GM18873 (cell line): ENCODE measurements around the gene DNAJB1.
"Not testable (repeated sequence)": the region's sequence is repeated elsewhere in the genome, so short reads cannot be mapped to it uniquely, and the experiment has no call there.

Source experiments
- ATAC-seq: cut with Tn5 transposase; IDR thresholded peaks from one replicate; pipeline ENCODE4 v1.9.1; 2021; ENCODE audit warnings: mild to moderate bottlenecking, moderate library complexity, moderate number of reproducible peaks; ENCODE audit not compliant: unreplicated experiment, low FRiP score

The DNAJB1 gene

DNA sequence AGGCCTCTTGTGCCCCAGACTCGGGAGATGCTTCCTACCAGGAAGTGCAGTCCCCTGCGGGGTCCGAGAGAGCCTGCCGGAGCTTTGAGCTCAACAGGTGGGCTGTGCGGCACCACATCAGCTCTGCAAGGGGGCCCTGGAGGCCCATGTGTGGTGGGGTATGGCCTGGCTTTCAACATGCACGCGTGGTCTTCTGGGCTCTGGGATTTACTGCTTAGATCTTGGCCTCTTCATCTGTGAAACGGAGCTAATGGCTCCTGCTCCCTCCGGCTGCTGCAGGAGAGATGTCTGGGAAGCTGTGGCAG, 35.7 kb upstream of the DNAJB1 start:
- no peak for ATAC-seq

DNA sequence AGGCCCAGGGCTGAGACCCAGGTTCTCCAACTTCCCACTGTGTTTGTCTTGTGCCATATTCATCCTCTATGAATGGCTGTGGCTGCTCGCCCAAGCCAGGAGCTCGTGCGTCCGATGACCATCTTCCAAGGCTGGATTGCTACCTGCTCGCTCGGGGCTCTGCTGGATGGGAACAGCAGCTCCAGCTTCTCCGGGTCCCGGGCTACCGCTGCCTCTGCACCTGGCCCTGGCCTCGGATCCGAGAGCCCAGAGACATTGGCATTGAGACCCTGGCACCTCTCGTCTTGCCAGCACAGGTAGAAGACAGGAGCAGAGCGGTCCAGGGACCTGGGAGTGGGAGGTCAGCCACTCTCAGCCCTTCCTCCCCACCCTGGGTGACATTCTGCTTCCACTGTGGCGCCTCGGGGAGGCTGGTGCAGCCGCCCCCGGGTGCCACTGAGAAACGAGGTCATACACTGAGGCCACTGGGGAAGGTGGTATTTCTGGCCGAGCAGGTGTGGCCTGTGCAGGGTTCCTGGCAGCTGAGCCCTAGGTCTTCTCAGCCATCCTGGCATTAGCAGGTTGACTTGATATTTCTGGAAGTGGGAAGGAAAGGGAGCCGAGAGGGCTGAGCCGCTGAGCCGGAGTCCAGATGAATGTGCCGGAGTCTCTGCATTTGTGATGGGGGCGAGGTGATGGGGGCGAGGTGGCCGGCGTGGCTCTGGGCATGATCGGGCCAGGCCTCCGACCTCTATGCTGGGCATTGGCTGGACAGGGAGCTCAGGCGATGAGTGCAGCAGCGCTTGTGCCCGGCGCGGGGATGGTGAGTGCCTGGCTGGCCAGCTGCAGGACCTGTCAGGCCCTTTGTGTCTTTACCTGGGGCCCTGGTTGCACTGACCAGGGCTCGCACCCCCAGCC, 35.1 kb upstream of the DNAJB1 start:
- ATAC-seq, result no peak

DNA sequence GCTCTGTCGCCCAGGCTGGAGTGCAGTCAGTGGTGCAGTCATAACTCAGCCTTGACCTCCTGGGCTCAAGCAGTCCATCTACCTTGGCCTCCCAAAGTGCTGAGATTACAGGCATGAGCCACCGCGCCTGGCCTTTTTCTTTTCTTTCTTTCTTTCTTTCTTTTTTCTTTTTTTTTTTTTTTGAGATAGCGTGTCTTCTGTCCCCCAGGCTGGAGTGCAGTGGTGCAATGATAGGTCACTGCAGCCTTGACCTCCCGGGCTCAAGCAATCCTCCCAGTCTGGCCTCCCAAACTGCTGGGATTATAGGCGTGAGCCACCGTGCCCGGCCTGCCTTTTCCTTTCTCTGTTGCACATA, 33.8 kb upstream of the DNAJB1 start:
- ATAC-seq, result not testable (repeated sequence)

DNA sequence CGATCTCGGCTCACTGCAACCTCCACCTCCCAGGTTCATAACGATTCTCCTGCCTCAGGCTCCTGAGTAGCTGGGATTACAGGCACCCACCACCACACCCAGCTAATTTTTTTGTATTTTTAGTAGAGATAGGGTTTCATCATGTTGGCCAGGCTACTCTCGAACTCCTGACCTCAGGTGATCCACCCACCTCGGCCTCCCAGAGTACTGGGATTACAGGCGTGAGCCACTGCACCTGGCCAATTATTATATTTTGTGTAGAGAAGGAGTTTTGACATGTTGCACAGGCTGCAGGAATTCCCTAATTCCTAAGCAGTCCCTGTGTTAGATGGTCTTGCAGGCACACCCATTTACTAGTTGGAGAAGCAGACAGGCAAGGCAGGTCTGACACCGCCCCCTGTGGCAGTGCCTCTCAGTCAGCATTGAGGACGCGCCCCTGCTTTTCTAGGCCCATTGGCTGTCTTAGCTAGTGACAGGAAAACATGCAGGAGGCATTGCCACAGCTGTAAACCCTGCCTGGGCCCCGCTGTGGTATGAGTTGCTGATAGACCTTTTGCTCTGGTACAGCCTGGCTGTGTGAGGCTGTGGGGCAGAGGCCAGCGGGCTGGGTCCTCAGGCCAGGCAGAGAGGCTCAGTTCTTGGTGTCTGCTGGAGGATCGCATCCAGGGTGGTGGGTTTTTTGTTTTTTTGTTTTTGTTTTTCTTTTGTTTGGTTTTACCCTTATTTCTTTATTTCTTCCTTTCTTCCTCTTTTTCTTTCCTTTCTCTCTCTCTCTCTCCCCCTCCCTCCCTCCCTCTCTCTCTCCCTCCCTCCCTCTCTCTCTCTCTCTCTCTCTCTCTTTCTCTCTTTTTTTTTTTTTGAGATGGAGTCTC, 33.2 kb upstream of the DNAJB1 start:
- not testable (repeated sequence) for ATAC-seq

DNA sequence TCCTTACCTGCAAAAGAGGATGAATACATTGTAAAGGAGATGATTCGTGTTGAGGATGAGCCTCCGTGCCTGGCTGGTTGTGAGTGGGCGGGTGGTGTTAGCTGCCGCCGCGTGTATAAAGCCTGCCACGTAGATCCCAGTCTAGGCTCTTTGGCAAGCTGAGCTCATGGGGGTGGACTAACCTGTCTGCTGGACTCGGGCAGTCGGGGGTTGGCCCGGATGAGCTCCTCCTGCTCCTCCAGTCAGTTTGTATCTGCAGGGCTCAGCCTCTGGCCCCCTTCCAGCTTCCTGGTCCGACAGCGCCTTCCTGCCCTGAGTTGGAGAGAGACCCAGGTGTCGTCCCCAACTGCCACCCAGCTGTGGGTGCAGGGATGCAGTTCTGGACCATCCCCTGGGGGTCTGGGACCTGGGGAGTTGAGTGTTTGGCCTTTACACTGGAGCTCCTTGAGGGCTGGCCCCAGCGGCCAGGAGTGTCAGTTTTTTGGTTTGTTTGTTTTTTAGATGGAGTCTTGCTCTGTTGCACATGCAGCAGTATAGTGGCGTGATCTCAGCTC, 32.1 kb upstream of the DNAJB1 start:
- ATAC-seq, result no peak

DNA sequence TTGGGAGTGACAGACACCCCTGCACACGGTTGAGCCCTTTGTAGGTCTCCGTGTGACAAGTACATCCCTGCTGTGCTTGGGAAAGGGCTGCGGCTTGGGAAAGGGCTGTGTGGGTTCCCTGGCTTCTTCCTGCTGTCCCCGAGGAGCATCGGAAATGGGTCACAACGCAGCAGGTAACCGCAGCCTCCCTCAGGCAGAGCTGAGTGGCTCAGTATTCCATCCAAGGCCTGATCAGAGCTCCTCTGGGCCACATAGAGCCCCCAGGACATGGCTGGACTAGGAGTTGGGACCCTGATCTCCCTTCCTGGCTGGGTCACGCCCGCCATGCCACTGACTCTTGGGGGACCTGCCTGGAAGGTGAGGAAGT, 27.5 kb upstream of the DNAJB1 start:
- ATAC-seq, result no peak

DNA sequence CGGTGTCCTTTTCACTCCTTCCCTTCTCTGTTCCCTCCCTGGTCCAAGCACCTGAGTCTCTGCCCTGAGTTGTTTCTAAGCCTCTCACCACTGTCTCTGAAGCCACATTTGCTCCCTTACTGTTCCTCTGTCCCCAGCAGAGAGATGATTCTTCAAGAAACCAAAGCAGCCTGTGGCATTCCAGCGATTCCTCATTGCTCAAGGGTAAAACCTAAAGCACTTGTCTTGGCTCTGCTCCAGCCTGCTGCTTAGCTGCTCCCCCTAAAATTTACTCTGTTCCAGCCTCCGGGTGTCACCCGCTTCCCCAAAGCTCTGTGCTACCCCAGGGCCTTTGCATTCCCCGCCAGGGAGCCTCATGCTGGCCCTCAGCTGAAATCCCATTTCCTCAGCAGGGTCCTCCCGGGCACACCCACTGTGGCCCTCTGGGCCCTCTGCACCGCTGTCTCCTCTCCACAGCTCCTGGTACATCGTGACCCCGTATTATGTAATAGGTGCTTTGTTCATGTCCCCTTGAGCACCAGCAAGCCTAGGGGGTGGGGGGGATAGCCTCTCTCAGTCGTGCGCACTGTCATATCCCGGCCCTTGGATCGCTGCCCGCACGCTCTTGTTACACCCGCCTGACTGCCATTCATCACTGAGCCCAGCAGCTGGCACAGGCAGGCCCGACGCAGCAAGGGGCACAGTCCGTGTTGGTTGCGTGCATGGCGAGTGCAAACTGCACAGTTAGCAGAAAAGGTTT, 26.9 kb upstream of the DNAJB1 start:
- no peak for ATAC-seq

DNA sequence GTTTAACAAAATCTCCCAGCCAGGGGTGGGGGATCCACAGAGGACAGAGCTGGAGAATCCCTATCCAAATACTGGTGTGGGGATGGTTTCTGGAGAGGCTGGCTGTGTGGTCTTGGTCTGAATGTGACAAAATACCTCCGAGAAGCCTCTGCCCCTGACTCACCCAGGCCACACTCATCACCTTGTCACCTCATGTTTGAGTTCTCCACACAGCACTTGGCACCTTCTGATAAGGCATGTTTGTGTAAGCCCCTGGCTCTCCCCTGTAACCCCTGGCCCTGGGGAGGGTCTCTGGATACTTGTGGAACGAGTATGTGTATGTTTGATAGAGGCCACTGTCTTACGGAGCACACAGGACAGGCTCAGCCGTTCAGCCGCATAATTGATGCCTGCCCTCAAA, 25.9 kb upstream of the DNAJB1 start:
- no peak for ATAC-seq

DNA sequence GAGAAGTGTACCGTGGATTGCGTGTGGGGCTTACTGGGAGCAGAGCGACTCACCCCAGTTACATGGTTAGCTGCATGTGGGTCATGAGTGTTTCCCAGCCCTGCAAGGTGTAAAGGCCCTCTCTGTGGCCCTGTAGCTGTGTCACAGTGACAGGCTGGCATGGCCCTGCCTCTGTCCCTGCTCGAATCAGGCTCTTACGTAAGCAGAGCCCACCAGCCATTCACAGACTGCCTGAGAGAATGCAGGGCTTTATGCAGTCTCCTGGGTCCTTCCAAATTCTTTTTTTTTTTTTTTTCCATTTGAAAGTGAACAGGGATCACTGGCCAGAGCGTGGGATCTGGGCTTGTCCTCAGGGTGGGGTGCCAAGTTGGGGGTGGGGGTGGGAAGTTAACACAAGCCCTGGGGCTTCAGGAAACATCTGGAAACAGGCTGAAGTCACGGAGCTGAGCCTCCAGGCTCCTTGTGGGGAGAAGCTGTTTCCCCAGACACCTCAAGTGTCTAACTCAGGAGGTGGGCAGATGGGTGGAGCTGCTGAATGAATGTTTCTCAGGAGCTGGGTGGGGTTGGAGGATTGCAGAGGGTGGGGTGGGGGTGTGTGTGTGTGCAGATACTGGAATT, 24.6 kb upstream of the DNAJB1 start:
- no peak for ATAC-seq

DNA sequence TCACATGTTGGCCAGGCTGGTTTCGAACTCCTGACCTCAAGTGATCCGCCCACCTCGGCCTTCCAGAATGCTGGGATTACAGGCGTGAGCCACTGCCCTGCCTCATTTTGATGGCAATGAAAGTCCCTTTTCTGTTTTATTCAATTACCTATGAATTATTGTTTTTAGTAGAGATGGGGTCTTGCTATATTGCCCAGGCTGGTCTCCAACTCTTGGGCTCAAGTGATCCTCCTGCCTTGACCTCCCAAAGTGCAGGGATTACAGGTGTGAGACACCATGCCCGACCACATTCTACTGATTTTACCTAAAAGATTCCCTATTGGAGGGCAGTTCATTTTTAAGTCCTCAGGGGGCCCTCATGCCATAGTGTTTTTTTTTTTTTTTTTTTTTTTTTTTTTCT, 23.8 kb upstream of the DNAJB1 start:
- ATAC-seq, result not testable (repeated sequence)

DNA sequence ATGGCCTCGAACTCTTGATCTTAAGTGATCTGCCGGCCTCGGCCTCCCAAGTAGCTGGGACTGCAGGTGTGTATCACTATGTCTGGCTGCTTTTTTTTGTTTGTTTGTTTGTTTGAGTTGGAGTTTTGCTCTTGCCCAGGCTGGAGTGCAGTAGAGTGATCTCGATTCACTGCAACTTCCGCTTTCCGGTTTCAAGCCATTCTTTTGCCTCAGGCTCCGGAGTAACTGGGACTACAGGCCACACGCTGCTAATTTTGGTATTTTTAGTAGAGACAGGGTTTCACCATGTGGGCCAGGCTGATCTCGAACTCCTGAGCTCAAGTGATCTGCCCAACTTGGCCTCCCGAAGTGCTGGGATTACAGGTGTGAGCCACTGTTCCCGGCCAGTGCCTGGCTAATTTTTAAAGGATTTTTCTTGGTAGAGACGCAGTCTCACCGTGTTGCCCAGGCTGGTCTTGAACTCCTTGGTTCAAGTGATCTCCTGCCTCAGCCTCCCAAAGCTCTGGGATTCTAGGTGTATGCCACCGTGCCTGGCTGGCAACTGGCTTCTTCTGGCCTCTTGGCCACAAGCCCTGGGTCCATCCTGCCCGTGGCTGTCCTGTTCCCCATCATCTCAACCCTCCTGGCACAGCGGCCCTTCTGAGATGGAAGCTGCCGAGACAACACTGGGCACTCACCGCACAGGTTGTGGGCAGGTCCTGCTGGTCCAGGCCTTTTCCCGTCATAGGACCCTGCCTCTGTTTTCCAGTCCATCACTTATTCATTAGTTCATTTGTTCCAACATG, 22.7 kb upstream of the DNAJB1 start:
- ATAC-seq, result no peak

DNA sequence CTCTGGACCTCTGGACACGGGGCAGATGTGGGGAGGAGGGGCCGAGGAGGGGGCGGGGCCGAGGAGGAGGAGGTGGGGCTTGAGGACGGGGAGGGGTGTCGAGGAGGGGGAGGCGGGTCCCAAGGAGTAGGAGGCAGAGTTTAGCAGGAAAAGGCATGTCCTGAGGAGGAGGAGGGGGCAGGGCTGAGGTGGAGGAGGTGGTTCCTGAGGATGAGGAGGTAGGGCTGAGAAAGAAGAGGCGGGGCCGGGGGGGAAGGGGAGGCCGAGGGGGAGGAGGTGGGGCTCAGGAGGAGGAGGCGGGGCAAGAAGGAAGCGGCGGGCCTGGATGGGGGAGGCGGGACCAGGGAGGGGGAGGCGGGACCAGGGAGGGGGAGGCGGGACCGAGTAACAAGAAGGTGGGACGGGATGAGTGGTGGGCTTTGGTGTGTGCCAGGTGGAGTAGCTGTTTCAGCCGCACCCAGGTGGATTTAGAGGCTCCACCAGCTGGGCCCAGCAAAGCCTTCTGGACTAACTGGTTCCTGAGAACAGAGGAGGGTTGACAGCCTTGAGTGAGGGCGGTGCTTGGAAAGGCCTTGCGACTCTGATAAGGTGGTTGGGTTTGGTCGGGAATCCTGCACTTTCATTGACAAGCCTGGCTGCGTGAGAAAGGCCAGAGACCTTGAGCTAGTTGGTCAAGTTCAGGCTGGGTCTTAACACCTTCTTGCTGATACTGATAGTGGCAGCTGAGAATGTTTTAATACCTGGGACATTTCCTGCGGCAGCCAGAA, 18.9 kb upstream of the DNAJB1 start:
- no peak for ATAC-seq

DNA sequence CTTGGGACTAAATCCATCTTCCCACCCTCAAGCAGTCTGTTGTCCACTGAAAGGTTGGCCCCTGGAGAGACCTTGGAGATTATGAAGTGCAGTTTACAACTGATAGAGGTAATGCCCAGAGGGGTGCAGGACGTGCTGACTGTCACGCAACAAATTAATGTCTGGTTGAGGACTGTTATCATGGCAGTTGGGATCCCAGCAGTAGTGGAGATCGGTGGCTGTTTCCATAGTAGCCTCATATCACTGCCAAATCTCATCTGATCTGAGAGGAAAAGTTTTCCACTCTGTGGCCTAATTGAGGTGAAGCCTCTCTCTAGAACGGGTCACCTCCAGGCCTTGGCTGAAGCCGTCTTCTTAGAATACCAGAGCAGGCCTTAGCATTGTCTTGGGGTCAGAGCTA, 15.3 kb upstream of the DNAJB1 start:
- no peak for ATAC-seq

DNA sequence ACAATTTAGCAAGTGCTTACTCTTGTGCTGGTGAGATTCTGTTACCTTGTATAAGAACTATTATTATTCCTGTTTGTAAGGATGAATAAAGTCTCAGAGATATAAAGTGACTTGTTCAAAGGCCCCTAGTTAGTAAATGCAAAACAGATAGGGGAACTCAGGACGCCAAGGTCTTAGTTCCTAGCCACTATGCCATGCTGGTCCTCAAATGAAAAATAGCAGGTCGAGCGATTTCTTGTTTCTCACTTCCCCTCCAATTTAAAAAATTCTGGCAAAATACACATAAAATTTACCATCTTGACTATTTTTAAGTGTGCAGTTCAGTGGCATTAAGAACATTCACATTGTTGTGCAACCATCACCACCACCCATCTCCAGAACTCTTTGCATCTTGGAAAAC, 12.3 kb upstream of the DNAJB1 start:
- ATAC-seq, result no peak

DNA sequence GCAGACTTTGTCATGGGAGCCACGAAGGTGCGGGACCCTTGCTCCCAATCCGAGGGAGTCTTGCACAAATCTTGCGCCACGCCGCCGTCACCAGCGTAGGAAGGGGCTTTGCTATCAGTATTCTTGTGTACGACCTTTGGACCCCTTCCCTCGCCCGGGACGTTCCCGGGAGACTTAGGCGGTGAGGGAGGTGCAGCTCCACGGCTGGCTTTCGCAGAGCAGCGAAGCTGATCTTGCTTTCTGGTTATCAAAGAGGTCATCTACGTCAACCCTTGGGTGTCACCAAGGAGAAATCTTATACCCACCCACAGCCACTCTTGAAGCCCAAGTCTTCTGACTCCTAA, 11.8 kb upstream of the DNAJB1 start:
- ATAC-seq, result peak; percentile 0

DNA sequence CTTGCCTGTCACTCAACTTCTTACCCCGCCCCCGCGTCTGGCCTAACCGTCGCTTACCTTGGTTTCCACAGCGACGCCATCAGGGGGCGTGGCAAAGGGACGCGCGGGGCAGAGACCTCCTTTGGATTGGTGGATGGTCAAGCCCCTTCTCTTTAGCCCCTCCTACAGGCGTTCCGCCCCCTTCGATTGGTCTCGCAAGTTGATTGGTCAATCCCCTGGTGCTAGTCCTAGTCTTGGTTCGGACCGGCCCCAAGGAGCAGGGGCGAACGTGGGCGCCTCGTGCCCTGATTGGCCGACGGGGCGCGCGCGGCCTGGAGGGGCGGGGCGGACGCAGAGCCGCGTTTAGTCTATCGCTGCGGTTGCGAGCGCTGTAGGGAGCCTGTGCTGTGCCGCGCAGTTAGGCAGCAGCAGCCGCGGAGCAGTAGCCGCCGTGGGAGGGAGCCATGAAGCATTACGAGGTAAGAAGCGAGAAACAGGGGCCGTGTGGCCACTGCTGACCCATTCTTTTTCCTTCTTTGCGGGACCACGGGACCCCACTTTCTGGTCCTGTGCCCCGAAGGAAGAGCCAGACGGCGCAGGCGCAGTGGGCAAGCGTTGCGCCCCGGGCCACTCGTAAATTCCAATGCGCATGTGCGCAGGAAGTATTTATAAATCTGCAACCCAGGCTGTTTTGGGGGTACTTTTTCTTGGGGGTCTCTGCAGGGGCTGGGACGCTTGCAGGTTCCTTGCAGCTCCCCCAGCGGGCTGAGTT, 11.2 kb upstream of the DNAJB1 start, which contains the start of gene TECR:
TSS of gene TECR (plus strand) at position 341 of the 751 bp plus-strand sequence. CDS start at position 444, 103 bp downstream.
- peak; percentile 94 for ATAC-seq

DNA sequence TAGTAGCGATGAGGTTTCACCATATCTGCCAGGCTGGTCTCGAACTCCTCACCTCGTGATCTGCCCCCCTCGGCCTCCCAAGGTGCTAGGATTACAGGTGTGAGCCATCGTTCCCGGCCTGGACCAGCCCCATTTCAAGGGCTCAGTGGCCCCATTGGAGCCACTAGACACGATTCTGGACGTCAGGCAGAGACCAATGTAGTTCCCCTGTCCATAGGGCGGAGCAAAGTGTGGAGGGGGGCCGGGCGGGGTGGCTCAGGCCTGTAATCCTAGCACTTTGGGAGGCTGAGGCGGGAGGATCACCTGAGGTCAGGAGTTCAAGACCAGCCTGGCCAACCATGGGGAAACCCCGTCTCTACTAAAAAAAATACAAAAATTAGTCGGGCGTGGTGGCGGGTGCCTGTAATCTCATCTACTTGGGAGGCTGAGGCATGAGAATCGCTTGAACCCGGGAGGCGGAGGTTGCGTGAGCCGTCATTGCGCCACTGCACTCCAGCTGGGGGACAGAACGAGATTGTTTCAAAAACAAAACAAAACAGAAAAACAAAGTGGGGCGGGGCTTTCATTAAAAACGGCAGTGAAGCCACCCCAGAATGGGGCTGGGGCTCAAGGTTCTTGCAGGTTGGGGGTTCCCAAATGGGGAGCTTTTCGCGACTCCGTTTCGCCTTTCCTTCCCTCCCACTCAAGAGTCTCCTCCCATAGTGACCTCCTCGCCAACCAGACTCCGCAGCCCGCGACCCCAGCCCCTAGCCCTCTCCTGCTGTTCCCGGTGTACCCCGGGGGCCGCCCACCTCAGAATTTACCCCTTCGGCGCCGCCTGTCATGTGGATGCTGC, 10.4 kb upstream of the DNAJB1 start:
- no peak for ATAC-seq
